ENCODE data around the gene ASAP3. TPM values are rescaled to one million over a fixed set of nuclear protein-coding genes. Genes with fewer than 3 reads are reported as not detected.
"Not testable (repeated sequence)": the region's sequence is repeated elsewhere in the genome, so short reads cannot be mapped to it uniquely, and the experiment has no call there.

Gene ASAP3
- total and polyA plus RNA-seq, 10 donors, result 2.9 to 13.8 (median 9.0) TPM

GRCh38 chr1:23514111-23514679 lies 30.2 kb upstream of the ASAP3 start:
- intact Hi-C loops (cut with DNase I; ENCODE audit: low total_unique reads), result no loop called here

GRCh38 chr1:23509896-23510295 lies 25.9 kb upstream of the ASAP3 start:
- H3K4me3 ChIP-seq, result no peak overlapping the region
- DNase-seq, result no peak
- H3K27me3 ChIP-seq (replicated peaks in 1 of 7), result no peaks in the 10 kb centered on the region
- 95 to 98% (median 97%) methylated on average over 9 to 15 of the region's 15 CpGs for WGBS, 5 donors
- H3K36me3 ChIP-seq, result peaks cover 0 to 87% (median 0%) of the 10 kb centered on the region in 6 donors
- peaks cover 0 to 3% (median 0%) of the 10 kb centered on the region in 6 donors for H3K4me1 ChIP-seq
- intact Hi-C loops (cut with DNase I; ENCODE audit: low total_unique reads), result no loop called here
- TF ChIP-seq POLR2A (IDR thresholded peaks at IDR 0.05) (no peak), POLR2AphosphoS5 (IDR thresholded peaks at IDR 0.05) (no peak)
- TF ChIP-seq, protein P1, sequence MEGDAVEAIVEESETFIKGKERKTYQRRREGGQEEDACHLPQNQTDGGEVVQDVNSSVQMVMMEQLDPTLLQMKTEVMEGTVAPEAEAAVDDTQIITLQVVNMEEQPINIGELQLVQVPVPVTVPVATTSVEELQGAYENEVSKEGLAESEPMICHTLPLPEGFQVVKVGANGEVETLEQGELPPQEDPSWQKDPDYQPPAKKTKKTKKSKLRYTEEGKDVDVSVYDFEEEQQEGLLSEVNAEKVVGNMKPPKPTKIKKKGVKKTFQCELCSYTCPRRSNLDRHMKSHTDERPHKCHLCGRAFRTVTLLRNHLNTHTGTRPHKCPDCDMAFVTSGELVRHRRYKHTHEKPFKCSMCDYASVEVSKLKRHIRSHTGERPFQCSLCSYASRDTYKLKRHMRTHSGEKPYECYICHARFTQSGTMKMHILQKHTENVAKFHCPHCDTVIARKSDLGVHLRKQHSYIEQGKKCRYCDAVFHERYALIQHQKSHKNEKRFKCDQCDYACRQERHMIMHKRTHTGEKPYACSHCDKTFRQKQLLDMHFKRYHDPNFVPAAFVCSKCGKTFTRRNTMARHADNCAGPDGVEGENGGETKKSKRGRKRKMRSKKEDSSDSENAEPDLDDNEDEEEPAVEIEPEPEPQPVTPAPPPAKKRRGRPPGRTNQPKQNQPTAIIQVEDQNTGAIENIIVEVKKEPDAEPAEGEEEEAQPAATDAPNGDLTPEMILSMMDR (IDR thresholded peaks at IDR 0.05 in 8 of 11, conservative IDR thresholded peaks at IDR 0.05 in 3 of 11), result no peak
- no peaks in the 10 kb centered on the region for H3K9me3 ChIP-seq
- H3K27ac ChIP-seq, result no peak overlapping the region

More at GRCh38 chr1:23514111-23514679, 30.2 kb upstream of the ASAP3 start:
- no peak overlapping the region for H3K27ac ChIP-seq
- no peaks in the 10 kb centered on the region for H3K9me3 ChIP-seq
- TF ChIP-seq POLR2AphosphoS5 (IDR thresholded peaks at IDR 0.05) (no peak), POLR2A (IDR thresholded peaks at IDR 0.05) (no peak)
- TF ChIP-seq, protein P1 (IDR thresholded peaks at IDR 0.05 in 8 of 11, conservative IDR thresholded peaks at IDR 0.05 in 3 of 11), result no peak
- no peaks in the 10 kb centered on the region for H3K27me3 ChIP-seq (replicated peaks in 1 of 7)
- H3K36me3 ChIP-seq, result peaks cover 0 to 100% (median 0%) of the 10 kb centered on the region in 6 donors
- no peak overlapping the region for H3K4me3 ChIP-seq
- no peaks in the 10 kb centered on the region for H3K4me1 ChIP-seq
- 92 to 100% (median 93%) methylated on average over 3 of the region's 3 CpGs for WGBS, 5 donors
- no peak for DNase-seq

DNA sequence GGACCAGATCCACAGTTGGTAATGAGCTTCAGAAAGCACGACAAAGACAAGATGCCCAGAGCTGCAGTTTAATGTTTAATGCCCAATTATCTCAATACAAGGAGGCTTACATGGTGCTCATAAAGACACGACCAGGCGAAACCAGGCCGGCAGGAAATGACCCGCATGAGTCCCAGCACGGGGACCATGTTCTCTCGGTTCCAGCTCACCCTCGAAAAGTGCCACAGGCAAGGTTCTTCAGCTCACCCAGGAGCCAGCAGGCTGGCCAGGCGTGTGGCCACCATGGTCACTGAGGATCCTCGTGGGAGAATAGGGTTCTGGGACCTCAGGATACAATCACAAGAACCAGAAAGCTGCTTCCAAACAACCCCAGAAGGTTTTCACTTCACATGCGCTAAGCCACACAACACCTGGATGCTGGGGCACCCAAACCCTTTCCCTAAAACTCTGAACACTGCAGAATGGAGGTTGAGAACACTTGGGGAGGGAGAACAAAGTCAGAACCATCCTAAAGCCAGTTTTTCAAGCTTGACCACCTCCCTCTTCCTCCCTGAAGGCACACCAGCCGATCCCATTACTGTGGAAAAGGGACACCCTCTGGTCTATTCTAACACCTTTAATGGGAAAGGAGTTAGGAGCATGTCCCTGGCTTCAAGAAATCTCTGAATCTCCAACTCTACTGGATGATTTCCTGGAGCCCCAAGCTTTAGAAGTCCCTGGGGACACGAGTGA lies 22.6 kb upstream of the ASAP3 start:
- Histone ChIP-seq H3K4me3 (no peak overlapping the region), H3K36me3 (peaks cover 0 to 53% (median 0%) of the 10 kb centered on the region in 6 donors), H3K27ac (no peak overlapping the region), H3K27me3 (replicated peaks in 1 of 7) (no peaks in the 10 kb centered on the region), H3K9me3 (no peaks in the 10 kb centered on the region), H3K4me1 (peaks cover 0 to 4% (median 0%) of the 10 kb centered on the region in 6 donors)
- DNase-seq, result no peak
- WGBS, 5 donors, result 88 to 92% (median 91%) methylated on average over 12 to 13 of the region's 13 CpGs
- intact Hi-C loops (cut with DNase I; ENCODE audit: low total_unique reads), result no loop called here
- TF ChIP-seq, protein P1 (IDR thresholded peaks at IDR 0.05 in 8 of 11, conservative IDR thresholded peaks at IDR 0.05 in 3 of 11), result no peak

DNA sequence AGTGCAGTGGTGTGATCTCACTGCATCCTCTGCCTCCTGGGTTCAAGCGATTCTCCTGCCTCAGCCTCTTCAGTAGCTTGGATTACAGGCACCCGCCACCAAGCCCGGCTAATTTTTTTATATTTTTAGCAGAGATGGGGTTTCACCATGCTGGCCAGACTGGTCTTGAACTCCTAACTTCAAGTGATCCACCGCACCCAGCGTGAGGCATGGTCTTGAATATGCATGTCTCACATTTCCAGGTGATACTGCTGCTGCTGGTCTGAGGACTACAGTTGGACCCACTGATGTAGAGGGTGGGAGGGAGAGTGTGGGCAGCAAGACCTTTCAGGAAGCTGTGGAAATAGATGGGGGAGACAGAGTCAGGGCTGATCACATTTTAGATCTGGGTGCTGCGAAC lies 21.9 kb upstream of the ASAP3 start:
- TF ChIP-seq POLR2AphosphoS5 (IDR thresholded peaks at IDR 0.05), result no peak
- Histone ChIP-seq H3K36me3 (peaks cover 0 to 46% (median 0%) of the 10 kb centered on the region in 6 donors), H3K9me3 (no peaks in the 10 kb centered on the region), H3K27ac (no peak overlapping the region), H3K27me3 (replicated peaks in 1 of 7) (no peaks in the 10 kb centered on the region), H3K4me3 (no peak overlapping the region), H3K4me1 (peaks cover 0 to 4% (median 0%) of the 10 kb centered on the region in 6 donors)
- DNase-seq, result no peak
- WGBS, 5 donors, result 94 to 96% (median 96%) methylated on average over 6 of the region's 6 CpGs
- intact Hi-C loops (cut with DNase I; ENCODE audit: low total_unique reads), result no loop called here

- DNase-seq; H3K4me3 ChIP-seq; H3K27me3 ChIP-seq (replicated peaks in 1 of 7); H3K9me3 ChIP-seq; H3K4me1 ChIP-seq; H3K27ac ChIP-seq; intact Hi-C loops (cut with DNase I; ENCODE audit: low total_unique reads): not testable (repeated sequence)
- WGBS, 5 donors, result 78 to 93% (median 81%) methylated on average over 5 to 24 of the region's 24 CpGs
- H3K36me3 ChIP-seq, result peaks cover 0 to 29% (median 0%) of the 10 kb centered on the region in 6 donors
These were observed 20.2 kb upstream of the ASAP3 start for GRCh38 chr1:23504156-23504555.
